Ovary (tissue), 3 donors: ENCODE measurements around the gene MTERF4.

Experiments used
- POLR2A ChIP-seq: fragments of 450-650 bp; IDR thresholded peaks from one replicate; pipeline ENCODE4 v1.6.1; 2017; ENCODE audit warnings: antibody characterized with exemption, mild to moderate bottlenecking, moderate library complexity
- TF ChIP-seq, protein P1 (sequence below), 3 donors: fragments of 450-650 bp in 2 of 3; fragments of 200-600 bp in 1 of 3; IDR thresholded peaks; one replicate each; pipeline versions ENCODE4 v1.5.1 to v1.8.0; 2016 to 2022; ENCODE audit warnings: antibody characterized with exemption in 3 of 3, mild to moderate bottlenecking in 1 of 3
- donor health status: DM: no; HTN: no; CAD: no.

DNA sequence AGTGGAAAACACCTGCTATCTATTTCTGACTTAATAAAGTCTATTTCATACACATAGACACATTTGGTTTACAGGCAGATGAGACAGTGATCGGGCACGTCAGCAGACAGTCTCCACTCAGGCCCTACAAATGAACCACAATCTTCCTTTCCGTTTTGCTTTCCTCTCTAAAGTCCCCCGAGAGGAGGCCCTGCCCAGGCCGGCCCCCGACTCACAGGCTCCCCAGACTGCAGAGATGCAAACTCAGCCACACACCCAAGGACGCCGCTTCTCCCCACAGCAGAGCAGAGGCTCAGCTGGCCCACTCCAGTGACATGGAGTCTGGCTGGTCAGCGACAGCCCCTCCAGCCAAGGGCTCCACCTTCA is 9.3 kb upstream of the MTERF4 start:
- TF ChIP-seq, protein P1, sequence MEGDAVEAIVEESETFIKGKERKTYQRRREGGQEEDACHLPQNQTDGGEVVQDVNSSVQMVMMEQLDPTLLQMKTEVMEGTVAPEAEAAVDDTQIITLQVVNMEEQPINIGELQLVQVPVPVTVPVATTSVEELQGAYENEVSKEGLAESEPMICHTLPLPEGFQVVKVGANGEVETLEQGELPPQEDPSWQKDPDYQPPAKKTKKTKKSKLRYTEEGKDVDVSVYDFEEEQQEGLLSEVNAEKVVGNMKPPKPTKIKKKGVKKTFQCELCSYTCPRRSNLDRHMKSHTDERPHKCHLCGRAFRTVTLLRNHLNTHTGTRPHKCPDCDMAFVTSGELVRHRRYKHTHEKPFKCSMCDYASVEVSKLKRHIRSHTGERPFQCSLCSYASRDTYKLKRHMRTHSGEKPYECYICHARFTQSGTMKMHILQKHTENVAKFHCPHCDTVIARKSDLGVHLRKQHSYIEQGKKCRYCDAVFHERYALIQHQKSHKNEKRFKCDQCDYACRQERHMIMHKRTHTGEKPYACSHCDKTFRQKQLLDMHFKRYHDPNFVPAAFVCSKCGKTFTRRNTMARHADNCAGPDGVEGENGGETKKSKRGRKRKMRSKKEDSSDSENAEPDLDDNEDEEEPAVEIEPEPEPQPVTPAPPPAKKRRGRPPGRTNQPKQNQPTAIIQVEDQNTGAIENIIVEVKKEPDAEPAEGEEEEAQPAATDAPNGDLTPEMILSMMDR (IDR thresholded peaks at IDR 0.05): no peak
- TF ChIP-seq POLR2A: no peak
